Calu3 (cell line): ENCODE measurements around the gene GLRA3. TPM values are rescaled to one million over a fixed set of nuclear protein-coding genes. Genes with fewer than 3 reads are reported as not detected.
"Not testable (repeated sequence)": the region's sequence is repeated elsewhere in the genome, so short reads cannot be mapped to it uniquely, and the experiment has no call there.

Source experiments
- BruUV-seq: library from RNA; stranded (reverse); fragments of 400-500 nt; replicated peaks from 2 replicates; lab custom pipeline; 2021; lab: Mats Ljungman, UMichigan
- CTCF ChIA-PET: fragments of 300-600 bp; sonication (Branson Sonifier 250); formaldehyde crosslinking; loops from one replicate; lab custom pipeline; 2022; ENCODE audit warnings: antibody characterized with exemption; lab: Charles Lee
- DNase-seq: peaks from one replicate; pipeline ENCODE4 v3.0.0; 2022
- H3K27ac Mint-ChIP-seq: one replicate; pipeline ENCODE4 v1.8.0; 2022; ENCODE audit warnings: mixed read lengths; ENCODE audit not compliant: unreplicated experiment
- H3K27me3 Mint-ChIP-seq: one replicate; pipeline ENCODE4 v1.8.0; 2022; ENCODE audit warnings: mixed read lengths; ENCODE audit not compliant: unreplicated experiment
- H3K36me3 Mint-ChIP-seq: one replicate; pipeline ENCODE4 v1.8.0; 2022; ENCODE audit warnings: mild to moderate bottlenecking, moderate library complexity, mixed read lengths; ENCODE audit not compliant: insufficient read depth, unreplicated experiment
- H3K4me1 Mint-ChIP-seq: one replicate; pipeline ENCODE4 v1.8.0; 2022; ENCODE audit warnings: mild to moderate bottlenecking, low read depth, mixed read lengths; ENCODE audit not compliant: unreplicated experiment
- H3K4me3 Mint-ChIP-seq: one replicate; pipeline ENCODE4 v1.8.0; 2022; ENCODE audit warnings: mild to moderate bottlenecking, low read depth, moderate library complexity, mixed read lengths; ENCODE audit not compliant: unreplicated experiment
- H3K9me3 Mint-ChIP-seq: one replicate; pipeline ENCODE4 v1.8.0; 2022; ENCODE audit warnings: low read depth, mixed read lengths; ENCODE audit not compliant: unreplicated experiment
- intact Hi-C: fragments of 100-400 bp; cut with micrococcal nuclease; formaldehyde crosslinking; loops from one replicate; pipeline ENCODE4 v1.10.0; 2022; ENCODE audit not compliant: unreplicated experiment
- total RNA-seq: library from RNA; stranded (reverse); gene quantifications from 2 replicates; pipeline ENCODE4 v1.2.3, GENCODE V29; 2022
- TF ChIP-seq, protein P1 (sequence below): fragments of 200-600 bp; IDR thresholded peaks from one replicate; pipeline ENCODE4 v1.8.0; 2022; ENCODE audit warnings: antibody characterized with exemption; ENCODE audit not compliant: unreplicated experiment

Gene GLRA3
- total RNA-seq, 1 experiment from 2014 or later, result 0.07 TPM

DNA sequence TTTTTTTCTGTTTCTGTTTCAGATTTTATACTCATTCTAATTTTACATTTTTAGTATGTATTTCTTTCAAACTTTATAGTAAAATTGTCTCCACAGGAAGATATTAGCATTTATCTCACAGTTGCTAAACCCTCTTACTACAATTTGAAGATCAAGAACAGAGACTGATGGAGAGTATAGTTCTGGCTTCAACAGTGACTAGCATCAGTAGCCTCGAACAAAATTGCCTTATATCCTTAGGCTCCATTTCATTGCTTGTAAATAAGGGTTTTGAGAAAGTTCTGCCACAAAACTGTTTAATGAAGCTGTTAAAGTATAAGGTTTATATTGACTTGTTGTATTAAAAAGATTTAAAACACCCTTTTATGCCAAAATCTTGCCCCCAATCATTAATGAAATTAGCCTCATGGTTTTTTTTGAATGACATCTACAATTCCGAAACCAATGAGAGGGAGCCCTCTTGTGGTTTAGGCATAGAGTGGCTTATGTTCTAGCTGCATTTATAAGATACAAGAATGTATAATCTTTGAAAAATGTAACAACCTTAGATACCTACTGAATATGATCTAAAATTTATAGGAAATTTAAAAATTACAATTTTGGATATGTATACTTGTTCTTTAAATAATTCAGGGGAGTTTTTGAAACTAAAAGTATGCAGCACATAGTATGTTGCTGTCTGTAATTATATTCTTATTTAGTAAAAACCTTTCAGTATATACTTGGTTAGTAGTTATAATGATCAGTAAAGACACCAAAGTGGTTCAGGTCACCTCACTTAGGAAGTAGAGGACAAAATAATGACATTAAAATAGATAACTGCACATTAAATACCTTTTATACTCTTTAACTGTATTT lies 196.9 kb downstream of the GLRA3 start:
- Mint-ChIP-seq H3K4me3 (no peak overlapping the region), H3K27ac (no peak overlapping the region), H3K36me3 (no peaks in the 10 kb centered on the region), H3K4me1 (peaks cover 3% of the 10 kb centered on the region), H3K27me3 (no peaks in the 10 kb centered on the region), H3K9me3 (no peaks in the 10 kb centered on the region)
- CTCF ChIA-PET, result interaction anchor here (0.5 to 1.5 kb wide), 5 partner anchors 110 to 276 kb away, joined by 3 to 6 read pairs (median 4); partner anchors contain the start of gene HPGD
- TF ChIP-seq, protein P1, sequence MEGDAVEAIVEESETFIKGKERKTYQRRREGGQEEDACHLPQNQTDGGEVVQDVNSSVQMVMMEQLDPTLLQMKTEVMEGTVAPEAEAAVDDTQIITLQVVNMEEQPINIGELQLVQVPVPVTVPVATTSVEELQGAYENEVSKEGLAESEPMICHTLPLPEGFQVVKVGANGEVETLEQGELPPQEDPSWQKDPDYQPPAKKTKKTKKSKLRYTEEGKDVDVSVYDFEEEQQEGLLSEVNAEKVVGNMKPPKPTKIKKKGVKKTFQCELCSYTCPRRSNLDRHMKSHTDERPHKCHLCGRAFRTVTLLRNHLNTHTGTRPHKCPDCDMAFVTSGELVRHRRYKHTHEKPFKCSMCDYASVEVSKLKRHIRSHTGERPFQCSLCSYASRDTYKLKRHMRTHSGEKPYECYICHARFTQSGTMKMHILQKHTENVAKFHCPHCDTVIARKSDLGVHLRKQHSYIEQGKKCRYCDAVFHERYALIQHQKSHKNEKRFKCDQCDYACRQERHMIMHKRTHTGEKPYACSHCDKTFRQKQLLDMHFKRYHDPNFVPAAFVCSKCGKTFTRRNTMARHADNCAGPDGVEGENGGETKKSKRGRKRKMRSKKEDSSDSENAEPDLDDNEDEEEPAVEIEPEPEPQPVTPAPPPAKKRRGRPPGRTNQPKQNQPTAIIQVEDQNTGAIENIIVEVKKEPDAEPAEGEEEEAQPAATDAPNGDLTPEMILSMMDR, result no peak
- BruUV-seq, result no TSS peak
- peak; percentile 12 for DNase-seq
- intact Hi-C loops, result loop anchor here (1.0 to 5.0 kb wide), 3 partner anchors 80 to 267 kb away; partner anchors contain the start of gene HPGD

DNA sequence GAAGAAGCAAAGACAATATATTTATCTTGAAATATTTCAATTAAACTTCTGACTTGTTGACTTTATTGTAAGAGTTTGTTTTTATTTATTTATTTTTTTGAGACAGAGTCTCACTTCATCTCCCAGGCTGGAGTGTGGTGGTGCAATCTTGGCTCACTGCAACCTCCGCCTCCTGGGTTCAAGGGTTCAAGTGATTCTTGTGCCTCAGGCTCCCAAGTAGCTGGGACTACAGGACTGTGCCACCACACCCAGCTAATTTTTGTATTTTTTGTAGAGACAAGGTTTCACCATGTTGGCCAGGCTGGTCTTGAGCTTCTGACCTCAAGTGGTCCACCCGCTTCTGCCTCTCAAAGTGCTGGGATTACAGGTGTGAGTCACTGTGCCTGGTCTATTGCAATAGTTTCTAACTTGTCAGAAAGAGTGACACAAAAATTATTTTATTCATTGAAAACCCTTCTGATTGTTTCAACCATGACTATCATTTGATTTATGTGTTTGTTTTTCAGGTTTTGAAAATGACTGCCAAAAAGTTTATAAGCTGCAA lies 199.1 kb downstream of the GLRA3 start:
- peak; percentile 2 for DNase-seq
- H3K27ac Mint-ChIP-seq, H3K36me3 Mint-ChIP-seq, H3K4me3 Mint-ChIP-seq, CTCF ChIA-PET, H3K9me3 Mint-ChIP-seq, BruUV-seq, H3K27me3 Mint-ChIP-seq: not testable (repeated sequence)
- intact Hi-C loops, result loop anchor here (5.0 kb wide), 1 partner anchor 82 kb away; no protein-coding TSS in a partner anchor
- peaks cover 14% of the 10 kb centered on the region for H3K4me1 Mint-ChIP-seq

DNA sequence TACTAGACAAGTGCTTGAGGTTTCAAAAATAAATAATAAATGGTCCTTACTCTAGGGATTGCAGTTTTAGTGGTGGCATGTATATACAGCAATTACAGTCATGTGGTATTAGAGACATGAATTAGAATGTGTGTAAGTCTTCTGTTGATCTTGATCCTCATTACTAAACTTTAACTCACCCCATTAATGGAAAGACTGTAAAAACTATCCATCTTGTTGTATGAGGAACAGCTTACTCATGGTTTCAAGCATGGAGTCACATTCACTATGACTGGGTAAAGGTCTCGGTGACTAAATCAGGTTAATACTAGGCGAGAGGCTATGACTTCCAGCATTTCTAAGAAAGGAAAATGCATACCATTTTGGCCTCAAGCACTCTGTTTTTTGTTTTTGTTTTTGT lies 199.8 kb downstream of the GLRA3 start:
- H3K9me3 Mint-ChIP-seq, result no peaks in the 10 kb centered on the region
- DNase-seq, result no peak
- no peak overlapping the region for H3K4me3 Mint-ChIP-seq
- intact Hi-C loops, result no loop called here
- H3K27ac Mint-ChIP-seq, result no peak overlapping the region
- TF ChIP-seq, protein P1, result no peak
- H3K4me1 Mint-ChIP-seq, result peaks cover 14% of the 10 kb centered on the region
- CTCF ChIA-PET, result no interaction called here
- H3K27me3 Mint-ChIP-seq, result no peaks in the 10 kb centered on the region
- H3K36me3 Mint-ChIP-seq, result no peaks in the 10 kb centered on the region
- no TSS peak for BruUV-seq

DNA sequence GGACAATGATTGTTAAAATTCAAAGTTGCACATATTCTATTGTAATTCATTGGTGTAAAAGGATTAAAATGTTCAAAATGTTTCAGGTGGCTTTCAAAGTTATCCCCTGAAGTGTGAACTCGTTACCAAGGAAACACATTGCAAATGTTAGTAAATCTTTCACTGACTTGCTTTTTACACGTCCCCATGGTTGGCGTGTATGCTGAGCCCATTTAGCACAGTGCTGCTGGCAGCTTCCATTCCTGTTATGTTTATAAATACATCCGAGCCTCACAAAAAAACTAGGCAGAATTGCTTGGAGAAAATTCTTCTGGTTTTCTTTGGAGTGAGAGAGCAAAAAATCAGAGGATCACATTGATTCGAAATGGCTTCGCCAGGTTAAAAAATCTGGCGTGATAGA lies 200.9 kb downstream of the GLRA3 start:
- no peak overlapping the region for H3K27ac Mint-ChIP-seq
- TF ChIP-seq, protein P1, result no peak
- no peak for DNase-seq
- H3K27me3 Mint-ChIP-seq, result no peaks in the 10 kb centered on the region
- H3K4me1 Mint-ChIP-seq, result peaks cover 14% of the 10 kb centered on the region
- CTCF ChIA-PET, result no interaction called here
- H3K4me3 Mint-ChIP-seq, result no peak overlapping the region
- no peaks in the 10 kb centered on the region for H3K36me3 Mint-ChIP-seq
- intact Hi-C loops, result no loop called here
- H3K9me3 Mint-ChIP-seq, result no peaks in the 10 kb centered on the region
- no TSS peak for BruUV-seq

DNA sequence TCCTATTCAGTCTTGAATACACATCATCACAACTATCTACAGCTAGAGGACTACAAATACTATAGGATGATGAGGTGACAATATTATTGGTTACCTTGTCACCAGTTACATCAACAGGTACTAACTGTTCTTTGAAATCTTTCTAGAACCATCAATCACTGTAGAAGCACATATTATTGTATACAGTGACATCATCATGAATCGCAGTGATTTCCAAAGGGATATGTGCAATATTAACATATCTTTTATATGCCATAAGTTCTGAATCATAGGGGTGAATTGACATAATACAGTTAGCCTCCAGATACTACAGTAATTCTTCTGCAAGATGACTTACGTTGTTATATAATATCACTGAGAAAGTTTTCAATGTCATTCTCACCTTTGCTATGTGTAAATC lies 201.6 kb downstream of the GLRA3 start:
- intact Hi-C loops, result no loop called here
- no peak overlapping the region for H3K27ac Mint-ChIP-seq
- no TSS peak for BruUV-seq
- DNase-seq, result no peak
- TF ChIP-seq, protein P1, result no peak
- H3K4me1 Mint-ChIP-seq, result peaks cover 14% of the 10 kb centered on the region
- no peak overlapping the region for H3K4me3 Mint-ChIP-seq
- CTCF ChIA-PET, result no interaction called here
- no peaks in the 10 kb centered on the region for H3K27me3 Mint-ChIP-seq
- H3K36me3 Mint-ChIP-seq, result no peaks in the 10 kb centered on the region
- no peaks in the 10 kb centered on the region for H3K9me3 Mint-ChIP-seq
